HL-60 (cell line): ENCODE data around the gene ELN.

Experiments
- CTCF ChIP-seq: IDR thresholded peaks from one replicate; pipeline ENCODE4 v1.5.1; 2011; ENCODE audit warnings: low read length, control low read depth, inconsistent platforms; ENCODE audit not compliant: insufficient read depth
- GABPA ChIP-seq: IDR thresholded peaks from 2 replicates; pipeline ENCODE4 v1.6.1; 2012; ENCODE audit warnings: low read depth
- POLR2AphosphoS5 ChIP-seq: IDR thresholded peaks from 2 replicates; pipeline ENCODE4 v1.6.1; 2012; ENCODE audit warnings: low read depth

- no peak for TF ChIP-seq CTCF
- TF ChIP-seq GABPA, result no peak
- no peak for TF ChIP-seq POLR2AphosphoS5
Observed at GRCh38 chr7:74038194-74038961, 10.4 kb downstream of the ELN start.
